ENCODE measurements around the gene NPY2R.

Gene NPY2R

GRCh38 chr4:155208258-155209054, at the start of gene NPY2R:
TSS of gene NPY2R (plus strand) at chr4:155208636. CDS start at chr4:155213940, 5,304 bp downstream.
- TF ChIP-seq CTCF (IDR thresholded peaks at IDR 0.05; ENCODE audit: insufficient read depth, low read length, poor library complexity, severe bottlenecking) (no peak), EZH2phosphoT487 (conservative IDR thresholded peaks at IDR 0.05; ENCODE audit: low read length) (no peak)
- no peaks in the 10 kb centered on the region for H3K79me2 ChIP-seq (ENCODE audit: insufficient read depth, low read length)
- no peaks in the 10 kb centered on the region for H3K27me3 ChIP-seq (ENCODE audit: low read length)
- no peak within 1 kb of the TSS for H2AFZ ChIP-seq (ENCODE audit: low read depth, low read length, severe bottlenecking)
- no peaks in the 10 kb centered on the region for H3K36me3 ChIP-seq (ENCODE audit: low read length)
- no peaks in the 10 kb centered on the region for H3K9me2 ChIP-seq (replicated peaks; ENCODE audit: insufficient read depth, low read length)
- H3K9me3 ChIP-seq (ENCODE audit: insufficient read depth, low read length), result no peaks in the 10 kb centered on the region
- H3K4me2 ChIP-seq (ENCODE audit: low read depth, low read length, poor library complexity, severe bottlenecking), result no peak within 1 kb of the TSS
- no peaks in the 10 kb centered on the region for H4K20me1 ChIP-seq (ENCODE audit: low read depth, low read length)
- H3K9ac ChIP-seq (ENCODE audit: low read length), result no peak within 1 kb of the TSS
- H3F3A ChIP-seq (ENCODE audit: insufficient read depth), result no peaks in the 10 kb centered on the region
- H3K4me3 ChIP-seq (ENCODE audit: insufficient read depth, low read length, poor library complexity, severe bottlenecking), result no peak within 1 kb of the TSS
- H3K27ac ChIP-seq (ENCODE audit: low read depth, low read length), result no peak within 1 kb of the TSS

GRCh38 chr4:155161357-155161756, 47.1 kb upstream of the NPY2R start:
- Histone ChIP-seq H3K36me3 (ENCODE audit: low read length) (no peaks in the 10 kb centered on the region), H3F3A (ENCODE audit: insufficient read depth) (no peaks in the 10 kb centered on the region), H3K4me2 (ENCODE audit: low read depth, low read length, poor library complexity, severe bottlenecking) (no peak overlapping the region), H3K27ac (ENCODE audit: low read depth, low read length) (no peak overlapping the region), H3K9ac (ENCODE audit: low read length) (no peak overlapping the region), H2AFZ (ENCODE audit: low read depth, low read length, severe bottlenecking) (no peak overlapping the region), H3K79me2 (ENCODE audit: insufficient read depth, low read length) (no peaks in the 10 kb centered on the region), H3K9me2 (replicated peaks; ENCODE audit: insufficient read depth, low read length) (no peaks in the 10 kb centered on the region), H3K4me3 (ENCODE audit: insufficient read depth, low read length, poor library complexity, severe bottlenecking) (no peak overlapping the region), H3K27me3 (ENCODE audit: low read length) (no peaks in the 10 kb centered on the region), H4K20me1 (ENCODE audit: low read depth, low read length) (no peaks in the 10 kb centered on the region), H3K9me3 (ENCODE audit: insufficient read depth, low read length) (no peaks in the 10 kb centered on the region)
- TF ChIP-seq EZH2phosphoT487 (conservative IDR thresholded peaks at IDR 0.05; ENCODE audit: low read length) (no peak), CTCF (IDR thresholded peaks at IDR 0.05; ENCODE audit: insufficient read depth, low read length, poor library complexity, severe bottlenecking) (no peak)

GRCh38 chr4:155164718-155165117, 43.7 kb upstream of the NPY2R start:
- no peaks in the 10 kb centered on the region for H3F3A ChIP-seq (ENCODE audit: insufficient read depth)

More at GRCh38 chr4:155164718-155165117, 43.7 kb upstream of the NPY2R start:
- Histone ChIP-seq H4K20me1 (ENCODE audit: low read depth, low read length) (no peaks in the 10 kb centered on the region), H3K4me2 (ENCODE audit: low read depth, low read length, poor library complexity, severe bottlenecking) (no peak overlapping the region), H3K27me3 (ENCODE audit: low read length) (no peaks in the 10 kb centered on the region), H2AFZ (ENCODE audit: low read depth, low read length, severe bottlenecking) (no peak overlapping the region), H3K79me2 (ENCODE audit: insufficient read depth, low read length) (no peaks in the 10 kb centered on the region), H3K4me3 (ENCODE audit: insufficient read depth, low read length, poor library complexity, severe bottlenecking) (no peak overlapping the region), H3K9me2 (replicated peaks; ENCODE audit: insufficient read depth, low read length) (no peaks in the 10 kb centered on the region), H3K36me3 (ENCODE audit: low read length) (no peaks in the 10 kb centered on the region), H3K9me3 (ENCODE audit: insufficient read depth, low read length) (no peaks in the 10 kb centered on the region), H3K9ac (ENCODE audit: low read length) (no peak overlapping the region), H3K27ac (ENCODE audit: low read depth, low read length) (no peak overlapping the region)
- TF ChIP-seq CTCF (IDR thresholded peaks at IDR 0.05; ENCODE audit: insufficient read depth, low read length, poor library complexity, severe bottlenecking) (no peak), EZH2phosphoT487 (conservative IDR thresholded peaks at IDR 0.05; ENCODE audit: low read length) (no peak)
